Dermis microvascular lymphatic vessel endothelial cell (primary cell): ENCODE results near the gene PODN. TPM values are rescaled to one million over a fixed set of nuclear protein-coding genes. Genes with fewer than 3 reads are reported as not detected.

Source experiments
- DNase-seq, 2 donors: peaks; one replicate each; pipeline versions ENCODE4 v3.0.0 to v3.0.0-alpha.2; 2010; ENCODE audit warnings: low read depth in 2 of 2
- total RNA-seq: library from RNA; depleted of rRNA; stranded (reverse); fragments of >200 nt; gene quantifications from 2 replicates; pipeline ENCODE4 v1.2.1, GENCODE V29; 2014

Gene PODN
- total RNA-seq = 0.13 TPM in 1 of 2 replicates, not detected in the other

GRCh38 chr1:53061859-53062707 lies at the start of gene PODN:
TSS of gene PODN (plus strand) at chr1:53062213. CDS start at chr1:53069856, 7,643 bp downstream.
- peak in 1 of 2 donors; percentile 21 for DNase-seq

GRCh38 chr1:53014791-53015507 lies 47.1 kb upstream of the PODN start:
- peak; percentile 85 to 88 for DNase-seq

GRCh38 chr1:53015508-53015860 lies 46.5 kb upstream of the PODN start:
- DNase-seq = no peak

- DNase-seq = no peak
Measured at GRCh38 chr1:53016705-53017104, 45.3 kb upstream of the PODN start.

- DNase-seq = no peak
Measured at GRCh38 chr1:53020588-53020987, 41.4 kb upstream of the PODN start.

GRCh38 chr1:53022179-53022578 lies 39.8 kb upstream of the PODN start:
- DNase-seq = no peak

GRCh38 chr1:53023546-53023945 lies 38.5 kb upstream of the PODN start:
- no peak for DNase-seq

GRCh38 chr1:53024117-53024516 lies 37.9 kb upstream of the PODN start:
- no peak for DNase-seq

GRCh38 chr1:53025034-53025768 lies 36.8 kb upstream of the PODN start:
- DNase-seq = peak in 1 of 2 donors; percentile 15

- no peak for DNase-seq
Measured at GRCh38 chr1:53025769-53026112, 36.3 kb upstream of the PODN start.

GRCh38 chr1:53026254-53026653 lies 35.8 kb upstream of the PODN start:
- DNase-seq = no peak

GRCh38 chr1:53031732-53032131 lies 30.3 kb upstream of the PODN start:
- DNase-seq = no peak

- DNase-seq = no peak
Measured at GRCh38 chr1:53037159-53037558, 24.9 kb upstream of the PODN start.

- DNase-seq = no peak
Measured at GRCh38 chr1:53038566-53038965, 23.4 kb upstream of the PODN start.

- DNase-seq = no peak
Measured at GRCh38 chr1:53043271-53043670, 18.7 kb upstream of the PODN start.

- no peak for DNase-seq
Measured at GRCh38 chr1:53044926-53045325, 17.1 kb upstream of the PODN start.

- peak; percentile 79 to 93 for DNase-seq
Measured at GRCh38 chr1:53046930-53047329, 15.1 kb upstream of the PODN start.

GRCh38 chr1:53047737-53048736 lies 14.0 kb upstream of the PODN start:
- peak; percentile 14 to 95 for DNase-seq

- no peak for DNase-seq
Measured at GRCh38 chr1:53048960-53049573, 12.9 kb upstream of the PODN start.

- peak in 1 of 2 donors; percentile 77 for DNase-seq
Measured at GRCh38 chr1:53049574-53049967, 12.4 kb upstream of the PODN start.

- DNase-seq = no peak
Measured at GRCh38 chr1:53050310-53050709, 11.7 kb upstream of the PODN start.
